ENCODE data around the gene KIAA1671. TPM values are rescaled to one million over a fixed set of nuclear protein-coding genes. Genes with fewer than 3 reads are reported as not detected.

The KIAA1671 gene
- total and polyA plus RNA-seq, 10 donors, result 0.72 to 11.9 (median 8.2) TPM

DNA sequence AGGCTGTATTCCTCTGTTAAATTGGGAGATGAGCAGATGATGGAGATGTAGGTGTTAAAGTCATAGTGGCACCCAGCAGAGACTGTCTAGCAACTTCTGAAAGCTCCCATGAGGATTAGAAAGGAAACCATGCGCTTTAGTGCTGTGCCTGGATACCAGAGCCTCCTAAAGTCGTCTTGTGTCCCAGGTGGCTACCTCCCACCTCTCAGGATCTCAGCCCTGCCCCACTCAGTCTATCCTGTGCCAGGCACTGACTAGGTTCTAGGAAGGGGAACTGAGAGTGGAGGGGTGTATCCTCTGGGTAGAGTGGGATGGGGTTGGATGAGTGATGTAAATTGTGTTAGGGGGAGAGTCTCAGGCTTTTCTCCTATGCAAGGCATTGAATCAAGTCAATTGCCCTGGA is 60.2 kb downstream of the KIAA1671 start:
- no peaks in the 10 kb centered on the region for H3K9me3 ChIP-seq
- H3K4me3 ChIP-seq, result no peak overlapping the region
- H3K27me3 ChIP-seq (replicated peaks in 1 of 7), result no peaks in the 10 kb centered on the region
- intact Hi-C loops (cut with DNase I; ENCODE audit: low total_unique reads), result no loop called here
- H3K27ac ChIP-seq, result no peak overlapping the region
- peaks cover 0 to 35% (median 8%) of the 10 kb centered on the region in 6 donors for H3K4me1 ChIP-seq
- H3K36me3 ChIP-seq, result no peaks in the 10 kb centered on the region
- no peak for TF ChIP-seq POLR2A (IDR thresholded peaks at IDR 0.05)
- TF ChIP-seq, protein P1, sequence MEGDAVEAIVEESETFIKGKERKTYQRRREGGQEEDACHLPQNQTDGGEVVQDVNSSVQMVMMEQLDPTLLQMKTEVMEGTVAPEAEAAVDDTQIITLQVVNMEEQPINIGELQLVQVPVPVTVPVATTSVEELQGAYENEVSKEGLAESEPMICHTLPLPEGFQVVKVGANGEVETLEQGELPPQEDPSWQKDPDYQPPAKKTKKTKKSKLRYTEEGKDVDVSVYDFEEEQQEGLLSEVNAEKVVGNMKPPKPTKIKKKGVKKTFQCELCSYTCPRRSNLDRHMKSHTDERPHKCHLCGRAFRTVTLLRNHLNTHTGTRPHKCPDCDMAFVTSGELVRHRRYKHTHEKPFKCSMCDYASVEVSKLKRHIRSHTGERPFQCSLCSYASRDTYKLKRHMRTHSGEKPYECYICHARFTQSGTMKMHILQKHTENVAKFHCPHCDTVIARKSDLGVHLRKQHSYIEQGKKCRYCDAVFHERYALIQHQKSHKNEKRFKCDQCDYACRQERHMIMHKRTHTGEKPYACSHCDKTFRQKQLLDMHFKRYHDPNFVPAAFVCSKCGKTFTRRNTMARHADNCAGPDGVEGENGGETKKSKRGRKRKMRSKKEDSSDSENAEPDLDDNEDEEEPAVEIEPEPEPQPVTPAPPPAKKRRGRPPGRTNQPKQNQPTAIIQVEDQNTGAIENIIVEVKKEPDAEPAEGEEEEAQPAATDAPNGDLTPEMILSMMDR (IDR thresholded peaks at IDR 0.05 in 8 of 11, conservative IDR thresholded peaks at IDR 0.05 in 3 of 11), result no peak
- TF ChIP-seq POLR2AphosphoS5 (IDR thresholded peaks at IDR 0.05), result no peak
- WGBS, 5 donors, result 53 to 73% (median 63%) methylated on average over 2 of the region's 2 CpGs
- no peak for DNase-seq

- TF ChIP-seq POLR2AphosphoS5 (IDR thresholded peaks at IDR 0.05), result peak in 2 of 3 donors; percentile 33 to 51
- TF ChIP-seq, protein P1 (IDR thresholded peaks at IDR 0.05 in 8 of 11, conservative IDR thresholded peaks at IDR 0.05 in 3 of 11), result no peak
- Histone ChIP-seq H3K4me1 (peaks cover 0 to 35% (median 8%) of the 10 kb centered on the region in 6 donors), H3K27me3 (replicated peaks in 1 of 7) (no peaks in the 10 kb centered on the region), H3K27ac (peak overlapping the region in 1 of 8 donors; percentile 9), H3K9me3 (no peaks in the 10 kb centered on the region), H3K4me3 (no peak overlapping the region), H3K36me3 (no peaks in the 10 kb centered on the region)
- 62 to 86% (median 70%) methylated on average over 1 of the region's 1 CpG for WGBS, 5 donors
- intact Hi-C loops (cut with DNase I; ENCODE audit: low total_unique reads), result no loop called here
- no peak for DNase-seq
Measured at GRCh38 chr22:25013607-25014006, 61.1 kb downstream of the KIAA1671 start.

GRCh38 chr22:25014896-25015755 is 62.6 kb downstream of the KIAA1671 start:
- 62 to 83% (median 73%) methylated on average over 5 of the region's 5 CpGs for WGBS, 5 donors
- TF ChIP-seq POLR2AphosphoS5 (IDR thresholded peaks at IDR 0.05) (no peak), POLR2A (IDR thresholded peaks at IDR 0.05) (no peak)
- TF ChIP-seq, protein P1 (IDR thresholded peaks at IDR 0.05 in 8 of 11, conservative IDR thresholded peaks at IDR 0.05 in 3 of 11), result no peak
- H3K27ac ChIP-seq, result peak overlapping the region in 1 of 8 donors; percentile 23
- no peak overlapping the region for H3K4me3 ChIP-seq
- no peaks in the 10 kb centered on the region for H3K9me3 ChIP-seq
- H3K27me3 ChIP-seq (replicated peaks in 1 of 7), result peaks cover 0 to 5% (median 0%) of the 10 kb centered on the region in 7 donors
- no peaks in the 10 kb centered on the region for H3K36me3 ChIP-seq
- no peak for DNase-seq
- intact Hi-C loops (cut with DNase I; ENCODE audit: low total_unique reads), result no loop called here
- H3K4me1 ChIP-seq, result peaks cover 0 to 35% (median 10%) of the 10 kb centered on the region in 6 donors

DNA sequence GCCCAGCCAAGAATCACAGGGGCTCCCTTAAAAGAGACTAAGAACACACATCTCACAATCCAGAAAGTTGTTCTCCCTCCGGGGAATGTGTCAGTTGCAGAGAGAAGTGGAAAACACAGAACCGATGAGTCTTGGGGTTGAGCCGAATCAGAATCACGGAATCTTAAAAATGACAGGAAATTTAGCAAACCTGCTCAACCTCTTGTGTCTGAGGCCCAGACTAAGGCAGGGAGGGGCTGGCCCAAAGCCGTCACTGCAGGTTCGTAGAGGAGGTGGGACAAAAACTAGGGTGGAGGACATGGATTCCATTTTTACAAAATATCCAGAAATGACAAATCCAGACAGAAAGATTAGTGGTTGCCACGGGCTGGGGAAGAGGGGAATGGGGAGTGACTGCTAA is 63.8 kb downstream of the KIAA1671 start:
- H3K27ac ChIP-seq, result no peak overlapping the region
- WGBS, 5 donors, result 87 to 95% (median 90%) methylated on average over 7 of the region's 7 CpGs
- H3K4me1 ChIP-seq, result peaks cover 0 to 40% (median 10%) of the 10 kb centered on the region in 6 donors

More for the DNA sequence above, 63.8 kb downstream of the KIAA1671 start:
- no peak for DNase-seq
- H3K36me3 ChIP-seq, result no peaks in the 10 kb centered on the region
- H3K27me3 ChIP-seq (replicated peaks in 1 of 7), result peaks cover 0 to 15% (median 0%) of the 10 kb centered on the region in 7 donors
- no peaks in the 10 kb centered on the region for H3K9me3 ChIP-seq
- H3K4me3 ChIP-seq, result no peak overlapping the region
- intact Hi-C loops (cut with DNase I; ENCODE audit: low total_unique reads), result no loop called here
- TF ChIP-seq POLR2AphosphoS5 (IDR thresholded peaks at IDR 0.05), result no peak
- TF ChIP-seq, protein P1 (IDR thresholded peaks at IDR 0.05 in 8 of 11, conservative IDR thresholded peaks at IDR 0.05 in 3 of 11), result no peak
- TF ChIP-seq POLR2A (IDR thresholded peaks at IDR 0.05), result no peak

Data from spleen (tissue), 11 donors.